Neuronal stem cell (in vitro differentiated cells): Measurements from ENCODE around the gene COPS9.

ENCODE experiments used
- DNase-seq: peaks from one replicate; pipeline ENCODE4 v3.0.0-alpha.2; 2013; ENCODE audit warnings: low spot score
- H2AFZ ChIP-seq: one replicate; pipeline ENCODE4 v1.6.1; 2013; ENCODE audit warnings: mild to moderate bottlenecking, low read length, inconsistent platforms
- H2AK5ac ChIP-seq: 2 replicates; pipeline ENCODE4 v1.6.1; 2013; ENCODE audit warnings: low read depth, mild to moderate bottlenecking, inconsistent platforms, low read length, moderate library complexity, mixed read lengths
- H2BK120ac ChIP-seq: 2 replicates; pipeline ENCODE4 v1.6.1; 2013; ENCODE audit warnings: low read depth, mild to moderate bottlenecking, inconsistent platforms, low read length, moderate library complexity, mixed read lengths
- H2BK12ac ChIP-seq: one replicate; pipeline ENCODE4 v1.6.1; 2013; ENCODE audit warnings: low read length, inconsistent platforms
- H2BK15ac ChIP-seq: 2 replicates; pipeline ENCODE4 v1.6.1; 2013; ENCODE audit warnings: mild to moderate bottlenecking, low read length, inconsistent platforms, mixed read lengths
- H2BK5ac ChIP-seq: one replicate; pipeline ENCODE4 v1.6.1; 2013; ENCODE audit warnings: inconsistent platforms, mild to moderate bottlenecking, low read length, moderate library complexity
- H3K14ac ChIP-seq: one replicate; pipeline ENCODE4 v1.6.1; 2013; ENCODE audit warnings: low read length, inconsistent platforms
- H3K18ac ChIP-seq: 2 replicates; pipeline ENCODE4 v1.6.1; 2013; ENCODE audit warnings: low read length, inconsistent platforms
- H3K23ac ChIP-seq: 2 replicates; pipeline ENCODE4 v1.6.1; 2013; ENCODE audit warnings: low read depth, mild to moderate bottlenecking, mixed read lengths, low read length, inconsistent platforms; ENCODE audit not compliant: poor library complexity
- H3K27ac ChIP-seq: replicated peaks from 3 replicates; pipeline ENCODE4 v1.5.1; 2013; ENCODE audit warnings: low read length, inconsistent platforms
- H3K27me3 ChIP-seq, 3 experiments: 2 replicates each; pipeline ENCODE4 v1.6.1; 2013; ENCODE audit warnings: low read length in 3 of 3, mild to moderate bottlenecking in 2 of 3, inconsistent platforms in 1 of 3, low read depth in 1 of 3, mixed read lengths in 1 of 3, moderate library complexity in 1 of 3; ENCODE audit not compliant: control insufficient read depth in 3 of 3, insufficient read depth in 3 of 3
- H3K36me3 ChIP-seq, 2 donors: replicated peaks in 1 of 2; 2 replicates each; pipeline ENCODE4 v1.6.1; 2013; ENCODE audit warnings: low read length in 2 of 2; ENCODE audit not compliant: control insufficient read depth in 2 of 2, insufficient read depth in 2 of 2
- H3K4ac ChIP-seq: 2 replicates; pipeline ENCODE4 v1.6.1; 2013; ENCODE audit warnings: inconsistent platforms, mild to moderate bottlenecking, low read length, moderate library complexity
- H3K4me1 ChIP-seq, 2 donors: 1 replicate in 1 of 2; 2 replicates in 1 of 2; pipeline ENCODE4 v1.6.1; 2013; ENCODE audit warnings: low read length in 2 of 2, low read depth in 1 of 2; ENCODE audit not compliant: control insufficient read depth in 2 of 2, insufficient read depth in 1 of 2
- H3K4me2 ChIP-seq: one replicate; pipeline ENCODE4 v1.6.1; 2013; ENCODE audit warnings: mild to moderate bottlenecking, low read length, inconsistent platforms; ENCODE audit not compliant: insufficient read depth, poor library complexity, severe bottlenecking
- H3K4me3 ChIP-seq, 2 donors: 2 replicates each; pipeline ENCODE4 v1.5.1; 2013; ENCODE audit warnings: low read length in 2 of 2, mild to moderate bottlenecking in 2 of 2, inconsistent platforms in 1 of 2, moderate library complexity in 1 of 2
- H3K79me1 ChIP-seq: one replicate; pipeline ENCODE4 v1.6.1; 2013; ENCODE audit warnings: low read depth, mild to moderate bottlenecking, inconsistent platforms, low read length, moderate library complexity
- H3K9ac ChIP-seq: one replicate; pipeline ENCODE4 v1.6.1; 2013; ENCODE audit warnings: mild to moderate bottlenecking, low read depth, low read length, inconsistent platforms; ENCODE audit not compliant: poor library complexity
- H3K9me3 ChIP-seq, 2 donors: replicated peaks in 1 of 2; 2 replicates each; pipeline versions ENCODE3 to v1.6.1; 2013; ENCODE audit warnings: low read length in 2 of 2, mild to moderate bottlenecking in 2 of 2, inconsistent platforms in 1 of 2, low read depth in 1 of 2, mixed read lengths in 1 of 2, moderate library complexity in 1 of 2; ENCODE audit not compliant: control insufficient read depth in 2 of 2, insufficient read depth in 1 of 2
- H4K8ac ChIP-seq: one replicate; pipeline ENCODE4 v1.6.1; 2013; ENCODE audit warnings: low read depth, mild to moderate bottlenecking, inconsistent platforms, low read length, moderate library complexity
- H4K91ac ChIP-seq: one replicate; pipeline ENCODE4 v1.6.1; 2013; ENCODE audit warnings: low read length, low read depth, mild to moderate bottlenecking, inconsistent platforms; ENCODE audit not compliant: poor library complexity
- WGBS, 2 donors: extraction: QIAGEN DNeasy Blood & Tissue Kit; methylation state at CpG; one replicate each; pipeline ENCODE4 v1.1.7; 2013; ENCODE audit warnings: missing lambda C conversion rate in 2 of 2, mixed read lengths in 1 of 2; ENCODE audit not compliant: insufficient read length in 2 of 2, insufficient replicate concordance in 1 of 2; ENCODE audit errors: extremely low coverage in 2 of 2; 5-methylcytosine and 5-hydroxymethylcytosine counted together

The COPS9 gene

DNA sequence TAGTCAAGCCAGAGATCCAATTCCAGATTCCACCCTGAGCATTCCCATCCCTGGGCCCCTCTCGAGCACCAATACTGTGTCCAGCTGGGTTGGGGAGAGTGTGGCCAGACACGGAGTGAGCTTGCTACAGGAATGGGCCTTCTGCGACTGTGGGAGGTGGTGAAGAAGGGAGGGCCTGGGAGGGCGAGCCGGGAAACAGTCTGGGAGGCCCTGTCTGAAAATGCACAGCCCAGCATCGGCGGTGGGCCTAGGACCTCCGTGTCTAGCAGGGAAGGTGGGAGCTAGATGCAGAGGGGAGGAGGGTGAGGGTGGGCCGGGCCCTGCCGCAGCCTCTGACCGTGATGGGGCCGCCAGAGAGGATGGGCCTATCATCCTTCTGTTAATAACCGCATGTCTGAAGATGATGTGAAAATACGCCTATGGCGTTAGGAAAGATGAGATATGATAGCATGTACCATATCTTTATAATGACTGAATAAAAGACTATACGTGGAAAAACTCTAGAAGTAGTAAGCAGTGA is 6.2 kb upstream of the COPS9 start:
- H2BK15ac ChIP-seq, result peak overlapping the region; percentile 38
- H3K9me3 ChIP-seq, result no peaks in the 10 kb centered on the region
- H3K18ac ChIP-seq, result no peak overlapping the region
- H3K4me2 ChIP-seq, result no peak overlapping the region
- no CpG with 5 or more reads among the region's 16 CpGs for WGBS, 2 donors
- H3K4ac ChIP-seq, result no peak overlapping the region
- H3K27ac ChIP-seq, result no peak overlapping the region
- no peak overlapping the region for H2BK5ac ChIP-seq
- no peak for DNase-seq
- no peak overlapping the region for H4K8ac ChIP-seq
- peaks cover 2% of the 10 kb centered on the region for H3K79me1 ChIP-seq
- peaks cover 11 to 13% of the 10 kb centered on the region in 2 donors for H3K4me1 ChIP-seq
- H2AK5ac ChIP-seq, result peak overlapping the region; percentile 58
- H3K4me3 ChIP-seq, result no peak overlapping the region
- H3K23ac ChIP-seq, result no peak overlapping the region
- no peak overlapping the region for H2BK120ac ChIP-seq
- no peak overlapping the region for H2AFZ ChIP-seq
- no peak overlapping the region for H4K91ac ChIP-seq
- no peak overlapping the region for H2BK12ac ChIP-seq
- no peaks in the 10 kb centered on the region for H3K36me3 ChIP-seq
- no peak overlapping the region for H3K9ac ChIP-seq
- H3K27me3 ChIP-seq, result peaks cover 0 to 20% (median 4%) of the 10 kb centered on the region in 3 experiments
- H3K14ac ChIP-seq, result no peak overlapping the region

DNA sequence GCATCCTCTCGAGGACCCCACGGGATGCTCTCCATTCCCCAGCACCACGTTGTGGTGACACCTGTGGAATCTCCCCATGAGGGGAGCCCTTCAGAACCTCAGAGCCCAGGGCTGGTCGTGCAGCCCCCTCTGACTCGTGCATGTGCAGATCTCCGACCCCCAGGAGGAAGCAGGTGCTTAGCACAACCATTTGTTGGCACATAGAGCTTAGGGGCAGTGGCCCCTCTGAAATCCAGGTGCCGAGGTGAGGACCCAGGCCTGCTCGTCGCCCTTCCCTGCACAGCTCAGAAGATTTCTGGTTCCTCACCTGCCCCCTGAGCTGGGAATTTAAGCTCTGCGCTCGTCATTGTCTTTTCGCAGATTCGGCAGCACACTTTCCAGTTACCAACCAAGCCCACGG is 5.6 kb upstream of the COPS9 start:
- H2BK120ac ChIP-seq, result no peak overlapping the region
- no peak overlapping the region for H4K91ac ChIP-seq
- peak overlapping the region; percentile 32 for H3K9ac ChIP-seq
- H2AFZ ChIP-seq, result no peak overlapping the region
- peaks cover 0 to 2% of the 10 kb centered on the region in 2 donors for H3K9me3 ChIP-seq
- H3K27ac ChIP-seq, result no peak overlapping the region
- peak overlapping the region; percentile 39 for H2AK5ac ChIP-seq
- H3K23ac ChIP-seq, result no peak overlapping the region
- H2BK15ac ChIP-seq, result no peak overlapping the region
- H2BK5ac ChIP-seq, result no peak overlapping the region
- H4K8ac ChIP-seq, result no peak overlapping the region
- peak overlapping the region; percentile 18 for H2BK12ac ChIP-seq
- no peak overlapping the region for H3K4me3 ChIP-seq
- H3K36me3 ChIP-seq, result no peaks in the 10 kb centered on the region
- peaks cover 11 to 13% of the 10 kb centered on the region in 2 donors for H3K4me1 ChIP-seq
- H3K27me3 ChIP-seq, result peaks cover 0 to 20% (median 8%) of the 10 kb centered on the region in 3 experiments
- WGBS, 2 donors, result no CpG with 5 or more reads among the region's 14 CpGs
- no peak overlapping the region for H3K14ac ChIP-seq
- no peak for DNase-seq
- no peak overlapping the region for H3K4me2 ChIP-seq
- H3K79me1 ChIP-seq, result peaks cover 2% of the 10 kb centered on the region
- H3K4ac ChIP-seq, result no peak overlapping the region
- no peak overlapping the region for H3K18ac ChIP-seq

DNA sequence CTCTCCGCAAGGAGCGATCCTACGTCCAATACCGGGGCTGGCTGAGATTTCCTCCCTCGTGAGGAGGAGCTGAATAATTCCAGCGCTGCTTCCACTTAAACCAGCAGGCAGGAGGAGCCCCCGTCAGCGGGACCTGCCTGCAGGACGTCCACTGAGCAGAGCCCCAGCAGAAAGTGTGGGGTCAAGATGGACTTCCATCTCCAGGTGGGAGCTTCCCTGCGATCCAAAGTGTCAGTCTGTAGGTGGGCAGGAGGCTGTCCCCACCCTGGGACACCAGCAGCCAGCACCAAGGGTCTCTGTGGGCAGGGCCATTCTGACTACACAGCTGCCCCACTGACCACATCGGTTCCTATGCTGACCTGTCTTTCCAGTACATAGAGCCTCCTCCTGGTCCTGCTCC is 4.8 kb upstream of the COPS9 start:
- no CpG with 5 or more reads among the region's 11 CpGs for whole genome bisulfite sequencing, 2 donors

DNA sequence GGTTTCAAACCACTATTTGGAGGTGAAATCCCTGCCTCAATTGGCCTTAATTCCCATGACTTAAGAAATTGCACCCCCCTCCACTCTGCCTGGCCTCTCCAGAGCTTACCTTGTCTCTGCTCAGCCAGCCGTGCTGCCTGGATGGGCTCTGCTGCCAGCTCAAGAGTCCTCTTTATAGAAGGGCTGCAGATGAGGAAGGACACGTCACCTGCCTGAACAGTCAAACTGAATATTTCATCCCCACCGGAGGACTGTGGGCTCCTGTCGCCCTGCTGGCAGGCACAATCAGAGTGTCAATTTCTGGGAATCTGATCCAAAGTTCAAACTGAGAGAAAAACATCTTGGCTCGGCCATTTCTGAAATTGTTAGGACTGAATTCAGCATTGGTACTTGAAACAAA is 4.4 kb upstream of the COPS9 start, which contains the start of gene OTOS:
TSS of gene OTOS (minus strand) at position 148 of the 400 bp plus-strand sequence. CDS start 332 bp downstream, outside the sequence.
- Histone ChIP-seq H3K79me1 (peaks cover 6% of the 10 kb centered on the region), H4K91ac (no peak within 1 kb of the TSS), H3K36me3 (no peaks in the 10 kb centered on the region), H3K27me3 (peaks cover 0 to 20% (median 12%) of the 10 kb centered on the region in 3 experiments), H2BK120ac (no peak within 1 kb of the TSS), H3K14ac (no peak within 1 kb of the TSS), H2BK12ac (peak within 1 kb of the TSS; percentile 50), H4K8ac (no peak within 1 kb of the TSS), H3K27ac (no peak within 1 kb of the TSS), H2AK5ac (peak within 1 kb of the TSS; percentile 76), H2BK15ac (peak within 1 kb of the TSS; percentile 38), H3K9me3 (peaks cover 0 to 2% of the 10 kb centered on the region in 2 donors), H3K9ac (peak within 1 kb of the TSS; percentile 14), H3K4ac (no peak within 1 kb of the TSS), H3K4me2 (no peak within 1 kb of the TSS), H2AFZ (peak within 1 kb of the TSS; percentile 74), H3K23ac (no peak within 1 kb of the TSS), H3K4me3 (no peak within 1 kb of the TSS), H3K4me1 (peaks cover 11 to 14% of the 10 kb centered on the region in 2 donors), H2BK5ac (peak within 1 kb of the TSS; percentile 15), H3K18ac (peak within 1 kb of the TSS; percentile 32)
- WGBS, 2 donors, result no CpG with 5 or more reads among the region's 5 CpGs
- no peak for DNase-seq

More for the DNA sequence above, 4.8 kb upstream of the COPS9 start:
- Histone ChIP-seq H3K14ac (no peak overlapping the region), H3K36me3 (no peaks in the 10 kb centered on the region), H2AK5ac (peak overlapping the region; percentile 76), H2BK120ac (no peak overlapping the region), H3K4ac (no peak overlapping the region), H4K8ac (no peak overlapping the region), H3K18ac (peak overlapping the region; percentile 1), H2AFZ (peak overlapping the region; percentile 74), H2BK12ac (peak overlapping the region; percentile 50), H3K4me1 (peaks cover 11 to 13% of the 10 kb centered on the region in 2 donors), H3K23ac (no peak overlapping the region), H3K9me3 (peaks cover 0 to 2% of the 10 kb centered on the region in 2 donors), H3K4me2 (no peak overlapping the region), H3K79me1 (peaks cover 3% of the 10 kb centered on the region), H3K27me3 (peaks cover 0 to 20% (median 12%) of the 10 kb centered on the region in 3 experiments), H3K9ac (no peak overlapping the region), H2BK15ac (peak overlapping the region; percentile 38), H3K4me3 (no peak overlapping the region), H3K27ac (no peak overlapping the region), H4K91ac (no peak overlapping the region), H2BK5ac (peak overlapping the region; percentile 15)
- no peak for DNase-seq
